Measurements from ENCODE around the gene RAPGEF4.
"Not testable (repeated sequence)": the region's sequence is repeated elsewhere in the genome, so short reads cannot be mapped to it uniquely, and the experiment has no call there.

Gene RAPGEF4

GRCh38 chr2:173017646-173018420, 282.2 kb downstream of the RAPGEF4 start:
- DNase-seq, result no peak

GRCh38 chr2:173019755-173020154, 284.1 kb downstream of the RAPGEF4 start:
- DNase-seq, result no peak

GRCh38 chr2:173021939-173022371, 286.3 kb downstream of the RAPGEF4 start:
- DNase-seq, result no peak

GRCh38 chr2:173023718-173024117, 288.1 kb downstream of the RAPGEF4 start:
- DNase-seq, result no peak

- no peak for DNase-seq
Measured at GRCh38 chr2:173026479-173026878, 290.8 kb downstream of the RAPGEF4 start.

- DNase-seq, result peak; percentile 73
Measured at GRCh38 chr2:173027181-173028128, 291.8 kb downstream of the RAPGEF4 start.

GRCh38 chr2:173028141-173028540, 292.5 kb downstream of the RAPGEF4 start:
- DNase-seq, result no peak

- DNase-seq, result no peak
Measured at GRCh38 chr2:173028671-173029070, 293.0 kb downstream of the RAPGEF4 start.

GRCh38 chr2:173030561-173031490, 295.2 kb downstream of the RAPGEF4 start:
- DNase-seq, result no peak

- DNase-seq, result no peak
Measured at GRCh38 chr2:173032032-173032431, 296.4 kb downstream of the RAPGEF4 start.

GRCh38 chr2:173033084-173033483, 297.4 kb downstream of the RAPGEF4 start:
- no peak for DNase-seq

- no peak for DNase-seq
Measured at GRCh38 chr2:173034143-173034542, 298.5 kb downstream of the RAPGEF4 start.

GRCh38 chr2:173037245-173038120, 301.8 kb downstream of the RAPGEF4 start:
- DNase-seq, result no peak

GRCh38 chr2:173038257-173038656, 302.6 kb downstream of the RAPGEF4 start:
- not testable (repeated sequence) for DNase-seq

GRCh38 chr2:173040729-173041128, 305.1 kb downstream of the RAPGEF4 start:
- DNase-seq, result no peak

- peak; percentile 19 to 65 for DNase-seq
Measured at GRCh38 chr2:173043476-173043875, 307.8 kb downstream of the RAPGEF4 start.

- DNase-seq, result no peak
Measured at GRCh38 chr2:173043897-173044519, 308.4 kb downstream of the RAPGEF4 start.

- DNase-seq, result no peak
Measured at GRCh38 chr2:173044686-173045085, 309.0 kb downstream of the RAPGEF4 start.

- no peak for DNase-seq
Measured at GRCh38 chr2:173045181-173045580, 309.5 kb downstream of the RAPGEF4 start.

- no peak for DNase-seq
Measured at GRCh38 chr2:173048522-173048896, 312.9 kb downstream of the RAPGEF4 start.

Measured in CD4-positive, alpha-beta T cell treated with Interleukin-4 for 1 hour (primary cell).